ENCODE results near the gene RPS3.

- TF ChIP-seq CTCF (conservative IDR thresholded peaks at IDR 0.05; ENCODE audit: low read depth in 2 of 2) (no peak), POLR2AphosphoS5 (IDR thresholded peaks at IDR 0.05; ENCODE audit: low read depth) (no peak), EZH2 (IDR thresholded peaks at IDR 0.05; ENCODE audit: low read depth, unreplicated experiment) (no peak), REST (IDR thresholded peaks at IDR 0.05; ENCODE audit: unreplicated experiment) (no peak), CREB1 (CRISPR knock-in tag; IDR thresholded peaks at IDR 0.05; ENCODE audit: low read depth) (no peak)
These were observed 12.2 kb upstream of the RPS3 start for GRCh38 chr11:75386942-75387630.
